RWPE2 (cell line): ENCODE measurements around the gene SOX13.

Experiments used
- ATAC-seq: fragments of 200-7000 bp; cut with Tn5 transposase; 3 replicates; pipeline ENCODE4 v1.9.1; 2021; ENCODE audit warnings: low read depth
- DNase-seq: peaks from one replicate; pipeline ENCODE4 v3.0.0-alpha.2; 2020; ENCODE audit warnings: low spot score
- H3K27ac ChIP-seq: fragments of 450-650 bp; 2 replicates; pipeline ENCODE4 v1.5.1; 2017; ENCODE audit warnings: mild to moderate bottlenecking; ENCODE audit not compliant: poor library complexity, severe bottlenecking
- H3K27me3 ChIP-seq: fragments of 250-450 bp; sonication (Bioruptor Pico); 2 replicates; pipeline ENCODE4 v1.5.1; 2021; ENCODE audit warnings: mild to moderate bottlenecking, moderate library complexity; ENCODE audit not compliant: insufficient read depth, poor library complexity, severe bottlenecking
- H3K36me3 ChIP-seq: fragments of 250-450 bp; sonication (Bioruptor Pico); 2 replicates; pipeline ENCODE4 v1.5.1; 2020; ENCODE audit warnings: low read depth, mild to moderate bottlenecking, moderate library complexity
- H3K4me1 ChIP-seq: fragments of 250-450 bp; sonication (Bioruptor Pico); 2 replicates; pipeline ENCODE4 v1.5.1; 2021; ENCODE audit warnings: mild to moderate bottlenecking, moderate library complexity; ENCODE audit not compliant: insufficient read depth, poor library complexity, severe bottlenecking
- H3K4me3 ChIP-seq: fragments of 250-450 bp; sonication (Bioruptor Pico); 2 replicates; pipeline ENCODE4 v1.5.1; 2021; ENCODE audit warnings: mild to moderate bottlenecking, moderate library complexity; ENCODE audit not compliant: severe bottlenecking
- H3K9me3 ChIP-seq: fragments of 250-450 bp; sonication (Bioruptor Pico); 2 replicates; pipeline ENCODE4 v1.5.1; 2021; ENCODE audit warnings: mild to moderate bottlenecking, moderate library complexity; ENCODE audit not compliant: severe bottlenecking
- CTCF ChIP-seq: fragments of 450-650 bp; IDR thresholded peaks from one replicate; pipeline ENCODE4 v1.5.1; 2017; ENCODE audit warnings: mild to moderate bottlenecking, moderate library complexity; ENCODE audit not compliant: poor library complexity, severe bottlenecking

The SOX13 gene

GRCh38 chr1:204072931-204073836 is at the start of gene SOX13:
Gene SOX13 (plus strand): TSS chr1:204073115. CDS start chr1:204112916, 39,801 bp downstream.
- peak within 1 kb of the TSS; percentile 59 for H3K27ac ChIP-seq
- DNase-seq (peak; percentile 84), ATAC-seq (peak; percentile 81)
- peaks cover 13% of the 10 kb centered on the region for H3K4me1 ChIP-seq
- no peaks in the 10 kb centered on the region for H3K27me3 ChIP-seq
- H3K9me3 ChIP-seq, result no peaks in the 10 kb centered on the region
- H3K36me3 ChIP-seq, result peaks cover 7% of the 10 kb centered on the region; the same call in 1 of the 2 replicates
- H3K4me3 ChIP-seq, result peak within 1 kb of the TSS; percentile 86
- peak; percentile 38 for TF ChIP-seq CTCF

GRCh38 chr1:204025917-204026707 is 46.8 kb upstream of the SOX13 start:
- no peak for DNase-seq
- Histone ChIP-seq H3K4me1 (no peaks in the 10 kb centered on the region), H3K4me3 (no peak overlapping the region), H3K36me3 (no peaks in the 10 kb centered on the region), H3K27me3 (no peaks in the 10 kb centered on the region), H3K27ac (no peak overlapping the region), H3K9me3 (no peaks in the 10 kb centered on the region)
- no peak; the same call in 2 of the 3 replicates for ATAC-seq
- TF ChIP-seq CTCF, result no peak

GRCh38 chr1:204027446-204027845 is 45.5 kb upstream of the SOX13 start:
- Histone ChIP-seq H3K27ac (no peak overlapping the region), H3K4me3 (no peak overlapping the region), H3K4me1 (no peaks in the 10 kb centered on the region), H3K36me3 (no peaks in the 10 kb centered on the region), H3K27me3 (no peaks in the 10 kb centered on the region), H3K9me3 (no peaks in the 10 kb centered on the region)
- no peak for ATAC-seq
- TF ChIP-seq CTCF, result no peak
- no peak for DNase-seq

GRCh38 chr1:204029016-204029415 is 43.9 kb upstream of the SOX13 start:
- Histone ChIP-seq H3K27me3 (no peaks in the 10 kb centered on the region), H3K27ac (no peak overlapping the region), H3K4me1 (no peaks in the 10 kb centered on the region), H3K9me3 (no peaks in the 10 kb centered on the region), H3K36me3 (no peaks in the 10 kb centered on the region), H3K4me3 (no peak overlapping the region)
- no peak for DNase-seq
- TF ChIP-seq CTCF, result no peak
- ATAC-seq, result no peak
